Right lobe of liver (tissue), 4 donors: ENCODE measurements around the gene GMDS.

Experiments
- CTCF ChIP-seq, 4 donors: fragments of 200-600 bp in 3 of 4; fragments of 450-650 bp in 1 of 4; IDR thresholded peaks; one replicate each; pipeline versions ENCODE4 v1.5.1 to v1.8.0; 2016 to 2022; ENCODE audit warnings: antibody characterized with exemption in 4 of 4, mild to moderate bottlenecking in 2 of 4
- POLR2A ChIP-seq: fragments of 450-650 bp; IDR thresholded peaks from one replicate; pipeline ENCODE4 v1.6.1; 2017; ENCODE audit warnings: antibody characterized with exemption, mild to moderate bottlenecking
- donor health status: DM: no; HTN: no; CAD: no.
- donor health status: DM: no; HTN: no; CAD: no.
- donor health status: DM: no; HTN: yes; CAD: no.

DNA sequence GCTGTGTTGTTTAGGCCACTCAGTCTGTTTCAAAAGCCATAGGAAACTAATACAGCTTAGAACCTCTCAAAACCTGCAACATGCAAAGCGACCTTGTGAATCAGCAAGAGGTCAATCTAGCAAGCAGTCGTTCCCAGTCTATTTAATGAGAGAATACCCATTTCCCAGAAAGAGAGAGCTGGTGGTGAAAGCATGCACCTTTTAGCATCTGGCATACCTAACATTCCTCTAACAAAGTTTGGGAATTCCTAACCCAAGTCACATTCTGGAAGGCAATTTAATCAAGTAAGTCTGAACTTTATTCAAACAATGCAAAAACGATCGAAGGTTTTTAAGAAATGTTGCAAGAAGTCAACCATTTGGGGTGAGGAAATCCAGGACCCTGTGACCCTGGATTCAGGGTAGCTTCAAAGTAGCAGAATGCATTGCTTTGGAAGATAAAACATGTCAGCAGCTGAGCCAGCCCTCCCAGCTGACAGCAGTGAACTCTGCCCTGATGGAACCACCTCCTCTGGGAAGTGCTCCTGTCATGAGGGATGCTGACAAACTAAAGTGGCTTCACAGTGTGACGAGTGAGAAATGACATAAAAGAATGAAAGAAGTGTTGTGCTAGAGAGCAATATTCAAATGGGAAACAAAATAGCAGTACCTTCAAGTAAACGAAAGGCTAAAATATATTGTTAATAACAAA is 104.8 kb downstream of the GMDS start:
- TF ChIP-seq POLR2A, result no peak
- TF ChIP-seq CTCF (IDR thresholded peaks at IDR 0.05), result no peak
